Stimulated activated CD8-positive, alpha-beta memory T cell treated with anti-CD3 and anti-CD28 coated beads, Interleukin-12 subunit alpha, Interleukin-12 subunit beta, amount 100 ng/mL, for 4 hours (primary cell): ENCODE results near the gene HRAS.

Source experiments
- DNase-seq: peaks from one replicate; pipeline ENCODE4 v3.0.0-alpha.2; 2020; ENCODE audit warnings: low read depth

The HRAS gene

DNA sequence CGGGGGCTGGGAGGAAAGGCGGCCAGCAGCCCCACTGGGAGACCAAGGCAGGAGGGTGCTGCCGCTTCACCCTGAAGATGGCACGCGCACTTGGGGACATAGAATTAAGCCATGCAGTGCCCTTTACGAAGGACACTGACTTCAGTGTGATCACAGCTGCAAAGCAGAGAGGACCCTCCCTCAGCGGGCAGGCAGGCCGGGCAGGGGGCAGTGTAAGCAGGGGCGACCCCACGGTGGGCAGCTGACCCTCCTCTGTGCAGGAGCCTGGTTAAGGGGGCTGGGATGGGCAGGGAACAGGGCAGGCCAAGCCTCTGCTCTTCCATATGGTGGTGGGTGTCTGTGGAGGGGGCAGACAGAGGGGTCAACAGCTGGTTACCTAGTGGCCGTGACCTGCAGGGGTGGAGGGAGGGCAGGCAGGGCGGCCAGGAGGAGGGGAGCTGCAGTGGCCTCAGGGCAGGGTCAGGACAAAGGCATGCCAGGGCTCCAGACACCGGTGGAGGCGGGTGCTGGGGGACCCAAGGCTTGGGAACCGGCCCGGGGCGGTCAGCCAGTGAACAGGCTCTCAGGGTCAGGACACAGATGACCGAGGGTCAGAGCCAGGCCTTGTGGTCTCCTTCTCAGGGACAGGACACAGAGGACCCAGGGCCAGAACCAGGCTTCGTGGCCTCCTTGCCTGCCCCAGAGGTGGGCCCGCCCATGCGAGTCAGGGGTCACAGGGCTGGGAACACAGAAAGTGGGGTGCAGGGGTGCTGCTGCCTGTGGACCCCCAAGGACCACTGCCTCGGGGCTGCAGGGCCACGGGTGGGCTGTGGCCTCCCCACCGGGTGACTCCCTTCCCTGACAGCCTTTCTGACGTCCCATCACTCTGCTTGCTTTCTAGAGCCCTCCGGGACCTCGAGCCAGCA, 18.0 kb upstream of the HRAS start:
- no peak for DNase-seq

DNA sequence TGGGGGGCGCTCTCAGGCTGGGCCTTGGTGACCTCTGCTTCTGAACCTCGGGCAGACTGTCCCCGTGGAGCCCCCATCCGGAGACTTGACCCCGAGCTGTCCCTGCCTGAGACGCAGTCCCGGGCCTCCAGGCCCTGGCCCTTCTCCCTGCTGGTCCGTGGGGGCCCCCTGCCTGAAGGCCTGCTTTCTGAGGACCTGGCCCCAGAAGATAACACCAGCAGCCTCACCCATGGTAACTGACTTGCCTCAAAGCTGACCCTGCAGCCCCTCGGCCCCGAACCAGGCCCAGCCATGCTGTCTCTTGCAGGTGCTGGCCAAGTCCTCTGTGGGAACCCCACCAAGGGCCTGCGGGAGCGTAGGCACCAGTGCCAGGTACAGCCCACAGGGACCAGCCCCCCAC, 16.2 kb upstream of the HRAS start:
- no peak for DNase-seq

DNA sequence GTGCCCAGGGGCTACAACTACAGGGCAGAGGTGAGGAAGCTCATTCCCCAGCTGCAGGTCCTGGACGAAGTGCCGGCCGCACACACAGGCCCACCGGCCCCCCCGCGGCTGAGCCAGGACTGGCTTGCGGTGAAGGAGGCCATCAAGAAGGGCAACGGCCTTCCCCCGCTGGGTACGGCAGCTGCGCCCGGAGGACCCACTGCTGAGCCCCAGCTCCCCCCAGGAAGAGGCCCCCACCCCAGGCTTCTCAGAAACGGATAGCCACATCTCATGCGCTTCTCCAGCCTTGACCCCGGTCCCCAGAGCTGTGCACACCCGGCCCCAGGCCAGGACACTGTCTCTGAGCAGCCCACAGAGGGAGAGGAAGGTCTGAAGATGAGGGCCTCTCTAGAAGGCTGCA, 15.8 kb upstream of the HRAS start:
- DNase-seq: no peak

DNA sequence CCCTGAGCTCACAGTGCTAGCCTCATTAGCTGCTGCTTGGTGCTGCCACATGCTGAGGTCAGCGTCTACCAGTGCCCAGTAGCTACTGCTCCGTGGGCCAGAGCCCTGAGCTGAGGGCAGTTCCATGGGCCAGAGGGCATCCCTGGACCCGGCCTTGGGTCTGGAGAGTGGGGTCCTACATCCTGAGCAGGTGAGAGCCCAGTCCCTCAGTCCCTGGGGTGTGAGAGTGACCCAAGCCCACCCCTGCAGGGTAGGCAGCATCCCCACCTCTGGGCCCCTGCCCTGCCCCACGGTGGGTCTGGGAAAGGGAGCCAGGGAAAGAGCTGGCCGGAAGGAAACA, 15.3 kb upstream of the HRAS start:
- no peak for DNase-seq

GRCh38 chr11:550021-550745, 14.8 kb upstream of the HRAS start:
- DNase-seq: no peak

- no peak for DNase-seq
Measured at GRCh38 chr11:548700-549603, 13.6 kb upstream of the HRAS start.

GRCh38 chr11:545171-545570, 9.8 kb upstream of the HRAS start:
- no peak for DNase-seq

GRCh38 chr11:544817-545166, 9.4 kb upstream of the HRAS start:
- no peak for DNase-seq

DNA sequence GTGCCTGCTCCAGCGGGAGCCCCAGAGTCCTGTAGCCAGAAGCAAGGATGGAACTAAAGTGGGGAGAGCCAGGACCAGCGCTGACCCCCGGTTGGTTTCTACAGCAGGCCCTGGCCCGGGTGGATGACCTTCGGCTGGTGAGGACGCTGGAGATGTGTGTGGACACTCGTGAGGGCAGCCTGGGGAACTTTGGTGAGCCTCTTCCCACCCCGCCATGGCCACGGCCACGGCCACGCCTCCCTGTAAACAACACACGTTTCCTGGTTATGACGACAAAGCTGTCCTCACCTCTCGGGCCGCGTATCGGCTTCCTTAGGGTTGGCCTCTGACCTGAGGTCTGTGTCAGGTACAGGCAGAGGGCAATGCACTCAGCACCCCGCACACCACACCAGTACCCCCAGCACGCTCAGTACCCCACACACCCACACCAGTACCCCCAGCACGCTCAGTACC, 6.1 kb upstream of the HRAS start:
- DNase-seq: no peak

GRCh38 chr11:540583-541432, 5.4 kb upstream of the HRAS start:
- DNase-seq: no peak

DNA sequence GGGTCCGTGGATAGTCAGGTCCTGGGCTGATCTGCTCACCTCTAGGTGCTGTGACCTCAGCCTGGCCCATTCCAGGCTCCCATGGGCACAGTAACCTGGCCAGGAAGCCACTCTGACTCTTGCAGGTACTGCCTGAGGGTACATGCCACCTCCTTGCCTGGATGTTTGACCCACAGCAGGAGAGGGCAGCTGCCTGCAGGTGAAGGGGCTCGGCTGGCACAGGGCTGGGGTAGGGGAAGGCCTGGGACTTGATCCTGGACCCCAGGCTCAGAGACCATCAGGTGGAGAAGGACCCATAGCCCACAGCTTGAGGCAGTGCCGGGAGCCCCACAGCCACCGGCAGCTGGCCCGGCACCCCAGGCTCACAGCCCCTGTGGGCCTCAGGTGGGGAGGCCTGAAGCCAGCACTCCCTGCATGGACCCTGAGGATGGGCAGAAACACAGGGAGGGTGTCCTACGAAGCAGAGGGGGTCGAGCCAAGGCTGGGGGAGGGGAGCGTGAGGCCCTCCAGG, 4.7 kb upstream of the HRAS start:
- no peak for DNase-seq

DNA sequence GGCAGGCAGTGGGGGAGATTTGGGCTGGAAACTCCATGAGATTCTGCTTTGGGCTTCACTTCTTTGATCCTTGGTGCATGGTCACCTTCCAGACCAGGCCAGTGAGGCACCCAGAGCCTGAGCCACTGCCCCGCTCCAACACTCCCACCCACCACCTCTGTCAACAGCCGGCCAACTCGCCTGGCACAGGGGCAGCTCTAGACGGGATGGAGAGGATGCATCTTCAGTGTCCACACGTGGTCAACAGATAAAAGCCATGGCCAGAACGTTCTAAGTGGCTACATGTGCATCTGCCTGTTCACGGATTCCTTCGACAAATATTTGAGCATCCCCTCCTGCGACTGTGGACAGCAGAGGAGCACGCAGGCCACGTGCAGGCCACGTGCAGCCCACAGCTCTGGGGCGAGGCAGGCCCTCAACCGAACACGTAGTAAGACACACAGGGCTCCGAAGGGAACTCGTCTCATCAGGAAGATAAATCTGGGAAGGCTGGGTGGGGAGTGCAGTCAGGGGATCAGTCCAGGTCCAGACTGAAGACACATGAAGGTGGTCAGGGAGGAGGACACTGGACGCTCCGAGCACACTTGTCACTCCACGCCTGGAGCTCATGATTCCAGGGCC, 3.2 kb upstream of the HRAS start:
- no peak for DNase-seq

DNA sequence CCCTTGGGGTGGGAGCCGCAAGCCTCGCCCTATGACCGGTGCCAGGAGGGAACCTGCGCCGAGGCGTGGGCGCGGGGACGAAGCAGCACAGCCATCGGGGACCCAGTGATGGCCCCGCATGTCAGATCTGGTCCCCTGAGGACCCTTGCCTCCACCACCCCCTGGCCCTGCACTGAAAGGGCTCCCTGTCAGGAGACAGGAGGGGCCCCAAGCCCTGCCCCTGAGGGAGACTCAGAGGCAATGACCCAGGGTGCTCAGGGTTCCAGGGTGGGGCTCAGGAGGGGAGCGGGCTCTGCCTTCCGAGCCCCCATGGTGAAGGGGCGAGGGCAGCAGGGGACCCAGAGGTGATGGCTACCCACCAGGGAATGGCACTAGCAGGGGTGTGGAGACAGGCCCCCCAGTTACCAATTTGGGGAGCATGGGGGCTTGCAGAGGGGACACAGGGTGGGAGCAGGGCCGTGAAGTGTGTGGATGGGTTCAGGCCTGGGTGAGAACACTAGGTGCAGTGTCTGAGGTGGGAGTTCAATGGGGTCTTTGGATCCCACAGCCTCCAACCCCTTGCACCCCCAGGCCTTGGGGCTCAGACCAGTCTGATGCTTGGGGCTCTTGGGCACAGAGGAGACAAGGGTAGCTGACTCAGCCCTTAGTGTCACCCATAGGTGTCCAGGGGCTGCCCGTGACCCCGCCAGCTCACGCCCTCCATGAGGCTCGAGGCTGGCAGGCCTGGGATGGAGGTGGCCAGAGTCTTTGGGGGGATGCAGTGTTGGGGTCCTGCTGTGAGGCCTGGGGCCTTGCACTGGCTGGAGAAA, 2.5 kb upstream of the HRAS start:
- DNase-seq: no peak

DNA sequence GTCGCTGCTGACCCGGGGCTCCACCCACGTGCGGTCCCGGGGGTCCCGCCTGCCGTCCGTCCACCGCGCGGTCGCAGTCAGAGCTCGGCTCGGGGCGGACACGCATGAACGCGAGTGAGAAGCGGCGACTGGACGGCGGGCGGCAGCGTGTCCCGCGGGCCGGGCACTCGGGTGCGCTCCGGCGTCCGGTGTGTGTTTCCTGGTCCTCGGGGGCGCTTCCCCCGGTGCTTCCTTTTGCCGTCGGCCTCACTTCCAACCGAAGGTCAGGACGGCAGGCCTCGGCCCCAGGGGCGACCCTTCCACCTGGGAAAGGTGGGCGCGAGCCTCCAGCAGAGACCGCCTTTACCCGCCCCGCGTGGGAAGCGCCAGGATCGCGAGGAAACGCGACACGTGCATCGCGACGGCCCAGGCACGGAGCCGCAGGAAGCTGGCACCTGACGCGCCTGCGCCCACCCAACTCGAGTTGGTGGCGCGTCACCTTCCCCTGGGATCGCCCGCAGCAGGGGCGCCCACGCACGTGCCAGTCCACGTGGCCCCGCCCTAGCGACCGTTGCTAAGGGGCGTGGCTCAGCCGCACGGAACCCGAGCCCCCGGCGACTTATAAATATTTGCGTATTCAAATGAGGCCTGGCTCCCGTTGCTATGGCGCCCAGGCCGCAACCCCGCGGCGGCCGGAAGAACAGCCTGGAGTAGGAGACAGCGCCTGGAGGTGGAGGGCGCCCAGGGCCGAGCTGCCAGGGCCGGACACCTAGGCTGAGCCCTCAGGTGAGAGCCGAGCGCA, 1.7 kb upstream of the HRAS start, which contains the start of gene LRRC56:
Gene LRRC56, plus strand, starts transcription at position 687 of the 781 bp plus-strand sequence. CDS start 3,158 bp downstream, outside the sequence.
- DNase-seq: peak; percentile 91

DNA sequence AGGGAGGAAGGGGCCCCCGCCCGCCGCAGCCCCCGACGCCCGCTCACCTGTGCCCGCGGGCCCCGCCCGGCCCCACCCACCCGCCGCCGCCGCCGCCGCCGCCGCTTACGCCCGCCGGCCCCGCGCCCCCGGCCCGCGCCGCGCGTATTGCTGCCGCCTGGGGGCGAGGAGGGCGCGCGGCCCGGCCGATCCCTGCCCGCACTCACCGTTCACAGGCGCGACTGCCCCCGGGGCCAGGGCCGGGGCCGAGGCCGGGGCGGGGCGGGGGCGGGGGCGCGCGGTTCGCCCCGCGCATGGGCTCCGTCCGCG, 212 bp downstream of the HRAS start:
- DNase-seq: no peak

GRCh38 chr11:534396-535209, 773 bp downstream of the HRAS start:
- DNase-seq: no peak

- no peak for DNase-seq
Measured at GRCh38 chr11:533586-534395, 1.6 kb downstream of the HRAS start.
